ENCODE results near the gene TMEM245.

Gene TMEM245

GRCh38 chr9:109120204-109120789 is 550 bp upstream of the TMEM245 start:
- no peak for TF ChIP-seq CTCF (conservative IDR thresholded peaks at IDR 0.05)
- H3K27ac ChIP-seq, result peak overlapping the region; percentile 97

- TF ChIP-seq CTCF (conservative IDR thresholded peaks at IDR 0.05), result no peak
- H3K27ac ChIP-seq, result peak overlapping the region; percentile 97
Measured at GRCh38 chr9:109118808-109119438, 824 bp downstream of the TMEM245 start.

- H3K27ac ChIP-seq, result peak overlapping the region; percentile 97
- TF ChIP-seq CTCF (conservative IDR thresholded peaks at IDR 0.05), result no peak
Measured at GRCh38 chr9:109117856-109118807, 1.6 kb downstream of the TMEM245 start.

GRCh38 chr9:109115931-109116526 is 3.7 kb downstream of the TMEM245 start:
- peak overlapping the region; percentile 97 for H3K27ac ChIP-seq
- TF ChIP-seq CTCF (conservative IDR thresholded peaks at IDR 0.05), result no peak

- no peak for TF ChIP-seq CTCF (conservative IDR thresholded peaks at IDR 0.05)
Measured at GRCh38 chr9:109114670-109115069, 5.1 kb downstream of the TMEM245 start.

GRCh38 chr9:109113892-109114609 is 5.7 kb downstream of the TMEM245 start:
- peak overlapping the region; percentile 26; the same call in 1 of the 2 replicates for H3K27ac ChIP-seq
- no peak for TF ChIP-seq CTCF (conservative IDR thresholded peaks at IDR 0.05)

More at GRCh38 chr9:109114670-109115069, 5.1 kb downstream of the TMEM245 start:
- peak overlapping the region; percentile 2; the same call in 1 of the 2 replicates for H3K27ac ChIP-seq

All from VCaP (cell line).